ENCODE results near the gene SEC23IP.

SEC23IP gene

GRCh38 chr10:119940487-119940886 is 48.0 kb downstream of the SEC23IP start:
- no peak for DNase-seq (ENCODE audit: low read depth)

GRCh38 chr10:119942973-119943372 is 50.4 kb downstream of the SEC23IP start:
- no peak for DNase-seq (ENCODE audit: low read depth)

GRCh38 chr10:119945805-119946204 is 53.3 kb downstream of the SEC23IP start:
- DNase-seq (ENCODE audit: low read depth), result no peak

DNA sequence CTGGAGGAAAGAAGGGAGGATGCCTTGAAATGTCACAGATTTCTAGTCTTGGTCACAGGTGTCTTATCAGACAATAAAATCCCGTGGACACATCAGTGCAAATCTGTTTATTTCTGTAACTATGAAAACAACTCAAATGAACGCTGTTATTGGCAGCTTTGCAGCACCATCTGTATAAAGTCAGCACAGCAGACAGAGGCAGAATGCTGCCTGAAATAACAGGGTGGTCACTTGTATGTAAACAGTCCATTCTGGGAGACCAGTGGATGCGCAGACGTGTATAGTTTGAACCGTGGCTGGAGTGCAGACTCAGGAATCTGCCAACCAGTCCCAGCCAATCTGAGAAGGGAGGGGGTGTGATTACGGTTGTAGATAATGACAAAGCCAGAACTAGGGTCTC is 54.8 kb downstream of the SEC23IP start:
- DNase-seq (ENCODE audit: low read depth), result no peak

DNA sequence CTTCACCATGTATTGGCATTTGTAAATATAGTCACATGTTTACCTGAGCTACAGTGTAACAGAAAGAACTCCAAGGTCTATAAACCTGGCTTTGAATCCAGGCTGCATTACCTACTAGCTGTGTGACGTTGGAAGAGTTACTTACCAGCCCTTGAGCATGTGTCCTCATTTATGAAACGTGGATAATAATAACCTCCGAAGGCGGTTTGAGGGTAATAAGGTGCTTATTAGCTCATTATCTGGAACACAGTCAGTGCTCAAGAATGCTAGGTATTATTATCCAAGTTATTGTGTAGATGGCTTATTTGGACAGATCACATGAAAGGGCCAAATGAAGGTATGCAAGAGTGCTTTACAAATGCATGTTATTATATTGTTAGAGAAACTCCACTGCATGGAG is 64.9 kb downstream of the SEC23IP start:
- DNase-seq (ENCODE audit: low read depth), result no peak

GRCh38 chr10:119962837-119963236 is 70.3 kb downstream of the SEC23IP start:
- DNase-seq (ENCODE audit: low read depth), result no peak

DNA sequence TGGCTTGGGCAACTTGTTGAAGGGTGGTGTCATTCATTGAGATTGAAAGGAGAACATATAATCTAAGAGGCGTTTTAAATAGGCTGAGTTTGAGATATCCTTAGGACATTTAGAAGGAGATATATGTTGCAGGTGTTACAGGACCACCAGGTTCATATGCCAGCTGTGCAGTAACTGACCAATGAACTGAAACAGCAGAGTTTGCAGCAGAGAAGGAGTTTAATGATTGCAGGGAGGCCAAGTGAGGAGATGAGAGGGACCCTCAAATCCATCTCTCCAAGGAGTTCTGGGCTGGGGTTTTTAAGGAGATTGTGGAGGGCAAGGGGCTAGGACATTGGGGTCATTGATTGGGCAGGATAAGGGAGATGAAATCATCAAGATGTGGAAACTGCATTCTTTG is 74.5 kb downstream of the SEC23IP start:
- no peak for DNase-seq (ENCODE audit: low read depth)

DNA sequence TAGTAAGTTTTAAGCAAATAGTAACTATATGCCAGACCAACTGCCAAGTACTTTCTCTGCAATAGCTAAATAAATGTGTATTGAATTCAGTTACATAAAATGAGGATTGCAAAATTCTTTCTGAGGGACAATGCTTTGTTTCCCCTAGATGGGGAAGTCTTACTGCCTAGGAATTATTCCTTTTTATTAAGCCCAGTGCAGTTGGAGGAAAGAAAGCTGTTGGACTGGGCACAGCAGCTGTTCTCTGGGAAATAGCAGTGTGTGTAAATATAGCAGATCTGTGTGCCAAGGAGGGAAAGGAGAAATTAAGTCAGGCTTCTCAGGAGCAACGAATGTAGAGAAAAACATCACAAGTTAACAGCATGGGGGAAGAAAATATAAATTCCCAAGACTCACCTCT is 77.1 kb downstream of the SEC23IP start:
- no peak for DNase-seq (ENCODE audit: low read depth)

DNA sequence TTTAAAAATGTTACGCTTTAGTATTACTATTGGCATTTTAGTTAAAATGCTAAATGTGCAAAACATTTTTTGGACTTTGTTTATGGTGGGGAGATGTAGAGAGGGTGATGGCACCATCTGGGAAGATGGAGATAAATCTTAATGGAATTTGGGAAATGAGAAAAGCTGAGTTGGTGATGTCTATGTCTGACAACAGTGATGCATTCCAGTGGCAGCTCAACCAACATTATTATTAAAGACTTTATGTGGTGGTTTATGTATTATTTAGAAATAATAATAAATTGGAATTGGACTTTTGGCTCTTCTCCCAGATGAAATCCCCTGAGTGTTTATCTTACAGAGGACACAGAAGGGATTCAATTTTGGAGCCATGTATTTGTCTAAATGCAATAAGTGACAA is 77.6 kb downstream of the SEC23IP start:
- DNase-seq (ENCODE audit: low read depth), result no peak

GRCh38 chr10:119970963-119971362 is 78.4 kb downstream of the SEC23IP start:
- no peak for DNase-seq (ENCODE audit: low read depth)

DNA sequence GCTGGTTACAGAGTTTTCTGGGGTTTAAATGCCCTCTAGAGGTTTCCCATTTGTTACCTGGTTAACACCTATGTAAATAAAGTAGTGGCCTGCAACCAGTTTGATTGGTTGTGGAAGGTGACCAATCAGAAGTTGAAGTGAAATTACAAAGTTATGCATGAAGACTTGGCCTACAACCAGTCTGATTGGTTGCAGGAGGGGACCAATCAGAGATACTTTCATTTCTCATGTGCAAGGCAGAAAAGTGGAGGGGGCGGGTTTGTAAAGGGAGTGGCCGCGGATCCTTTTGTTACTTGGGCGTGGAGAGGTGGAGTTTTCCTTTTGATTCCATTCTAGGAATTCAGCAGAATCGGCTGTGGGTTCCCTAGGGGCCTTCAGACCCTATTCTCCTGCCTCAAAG is 80.8 kb downstream of the SEC23IP start:
- no peak for DNase-seq (ENCODE audit: low read depth)

DNA sequence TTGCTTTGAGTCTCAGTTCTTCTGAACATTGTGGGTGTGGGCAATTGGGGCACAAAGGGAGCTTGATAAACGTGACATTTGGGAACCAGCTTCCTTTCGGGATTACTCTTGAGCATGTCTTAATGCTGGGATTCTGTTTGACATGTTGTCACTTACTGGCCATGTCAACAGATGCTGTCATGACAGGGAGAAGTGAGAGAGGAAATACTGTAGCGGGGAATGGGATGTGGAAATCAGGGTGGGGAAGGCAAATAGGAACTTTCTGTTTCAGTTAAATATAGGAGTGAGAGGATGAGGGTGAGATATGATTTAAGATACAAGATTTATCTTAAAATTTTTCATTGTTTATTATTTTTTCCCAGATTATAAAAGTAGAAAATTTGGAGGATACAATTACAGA is 83.9 kb downstream of the SEC23IP start:
- DNase-seq (ENCODE audit: low read depth), result no peak

GRCh38 chr10:119980956-119981750 is 88.6 kb downstream of the SEC23IP start:
- no peak for DNase-seq (ENCODE audit: low read depth)

DNA sequence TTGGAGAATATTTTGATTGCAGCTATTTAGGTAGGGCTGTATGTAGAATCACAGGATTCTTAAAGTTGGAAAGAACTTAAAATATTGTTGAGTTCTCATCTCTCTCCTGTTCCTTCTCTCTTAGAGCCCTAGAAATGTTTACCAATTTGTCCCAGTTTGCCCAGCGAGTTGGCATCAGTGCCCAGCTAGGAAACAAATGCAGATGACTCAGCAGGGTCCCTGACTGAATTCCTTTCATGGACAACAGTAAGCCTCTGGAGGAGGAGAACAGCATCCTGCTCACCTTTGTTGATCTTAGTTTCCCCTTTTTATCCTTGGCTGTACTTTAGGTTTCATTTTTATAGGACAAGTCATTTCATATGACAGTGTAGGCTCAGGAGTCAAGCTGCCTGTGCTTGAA is 89.3 kb downstream of the SEC23IP start:
- no peak for DNase-seq (ENCODE audit: low read depth)

GRCh38 chr10:119988333-119988732 is 95.8 kb downstream of the SEC23IP start:
- DNase-seq (ENCODE audit: low read depth), result no peak

- DNase-seq (ENCODE audit: low read depth), result no peak
Measured at GRCh38 chr10:119989966-119990365, 97.4 kb downstream of the SEC23IP start.

DNA sequence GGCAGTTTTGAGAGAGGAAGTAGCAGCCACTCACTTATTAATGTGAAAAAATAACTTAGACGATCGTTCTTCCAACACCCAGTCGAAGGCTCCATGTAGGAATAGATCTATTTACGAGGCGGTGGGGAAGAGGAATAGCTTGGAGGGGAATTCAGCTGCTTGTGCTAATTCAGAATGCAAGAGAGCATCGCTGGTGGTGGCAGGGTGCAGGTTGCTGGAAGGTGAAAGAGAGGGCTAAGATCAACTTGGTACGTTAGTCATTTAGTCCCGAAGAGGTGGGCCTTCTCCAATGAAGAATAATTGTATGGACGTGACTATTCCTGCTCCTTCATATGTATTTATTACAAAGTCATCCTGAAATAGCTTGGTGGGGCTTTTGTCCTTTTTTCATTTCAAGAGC is 98.5 kb downstream of the SEC23IP start:
- DNase-seq (ENCODE audit: low read depth), result no peak

GRCh38 chr10:119991816-119992215 is 99.3 kb downstream of the SEC23IP start:
- DNase-seq (ENCODE audit: low read depth), result no peak
